ENCODE results near the gene ARHGAP42. TPM values are rescaled to one million over a fixed set of nuclear protein-coding genes. Genes with fewer than 3 reads are reported as not detected.

ARHGAP42 gene
- total RNA-seq, 1 experiment from 2014 or later, result 7.1 TPM

- H3K4me3 ChIP-seq (ENCODE audit: low read depth in 2 of 2, low read length in 2 of 2), result no peak overlapping the region
- no peak for DNase-seq (ENCODE audit: low read depth, low spot score)
- no peak overlapping the region for H3K27ac ChIP-seq (ENCODE audit: low read length)
- CTCF ChIA-PET, result no interaction called here
- ATAC-seq, result no peak
- no peaks in the 10 kb centered on the region for H3K27me3 ChIP-seq (ENCODE audit: control insufficient read depth, insufficient read depth, low read length)
- H3K4me1 ChIP-seq (ENCODE audit: control insufficient read depth, insufficient read depth, low read length), result no peaks in the 10 kb centered on the region
- no peaks in the 10 kb centered on the region for H3K36me3 ChIP-seq (ENCODE audit: control insufficient read depth, insufficient read depth, low read length)
- no TSS peak for BruUV-seq (replicated peaks)
- in situ Hi-C loops (cut with HindIII; ENCODE audit: low pct_unique_long_range_greater_than_20kb, low sequenced_read_pairs) (no loop called here), intact Hi-C loops (cut with micrococcal nuclease; ENCODE audit: unreplicated experiment) (no loop called here)
- TF ChIP-seq POLR2AphosphoS5 (IDR thresholded peaks at IDR 0.05; ENCODE audit: low read depth, low read length) (no peak), CTCF (IDR thresholded peaks at IDR 0.05) (no peak), TCF7L2 (IDR thresholded peaks at IDR 0.05; ENCODE audit: low read depth, low read length) (no peak), SIN3A (IDR thresholded peaks at IDR 0.05; ENCODE audit: borderline replicate concordance, insufficient read depth, low read depth, low read length) (no peak), REST (IDR thresholded peaks at IDR 0.05; ENCODE audit: insufficient read depth in 1 of 2, low read depth in 2 of 2, low read length in 1 of 2) (no peak)
- POLR2A ChIA-PET, result no interaction called here
- H3K9me3 ChIP-seq (ENCODE audit: control insufficient read depth, insufficient read depth, low read depth, low read length), result no peaks in the 10 kb centered on the region
Observed at GRCh38 chr11:100646545-100646944, 40.5 kb upstream of the ARHGAP42 start.

- Histone ChIP-seq H3K9me3 (ENCODE audit: control insufficient read depth, insufficient read depth, low read depth, low read length) (no peaks in the 10 kb centered on the region), H3K36me3 (ENCODE audit: control insufficient read depth, insufficient read depth, low read length) (no peaks in the 10 kb centered on the region), H3K27ac (ENCODE audit: low read length) (no peak overlapping the region), H3K4me3 (ENCODE audit: low read depth in 2 of 2, low read length in 2 of 2) (no peak overlapping the region), H3K4me1 (ENCODE audit: control insufficient read depth, insufficient read depth, low read length) (no peaks in the 10 kb centered on the region), H3K27me3 (ENCODE audit: control insufficient read depth, insufficient read depth, low read length) (no peaks in the 10 kb centered on the region)
- intact Hi-C loops (cut with micrococcal nuclease; ENCODE audit: unreplicated experiment) (no loop called here), in situ Hi-C loops (cut with HindIII; ENCODE audit: low pct_unique_long_range_greater_than_20kb, low sequenced_read_pairs) (no loop called here)
- BruUV-seq (replicated peaks), result no TSS peak
- TF ChIP-seq POLR2AphosphoS5 (IDR thresholded peaks at IDR 0.05; ENCODE audit: low read depth, low read length) (no peak), REST (IDR thresholded peaks at IDR 0.05; ENCODE audit: insufficient read depth in 1 of 2, low read depth in 2 of 2, low read length in 1 of 2) (no peak), TCF7L2 (IDR thresholded peaks at IDR 0.05; ENCODE audit: low read depth, low read length) (no peak), CTCF (IDR thresholded peaks at IDR 0.05) (no peak), SIN3A (IDR thresholded peaks at IDR 0.05; ENCODE audit: borderline replicate concordance, insufficient read depth, low read depth, low read length) (no peak)
- DNase-seq (ENCODE audit: low read depth, low spot score) (no peak), ATAC-seq (no peak)
- CTCF ChIA-PET, result no interaction called here
- POLR2A ChIA-PET, result interaction anchor here (0.6 kb wide), 1 partner anchor 82 kb away, joined by 3 read pairs; no protein-coding TSS in a partner anchor
Observed at GRCh38 chr11:100647861-100648260, 39.2 kb upstream of the ARHGAP42 start.

Data from Panc1 (cell line).